K562 (cell line): ENCODE data around the gene AQR. TPM values are rescaled to one million over a fixed set of nuclear protein-coding genes. Genes with fewer than 3 reads are reported as not detected.
A peak's percentile ranks its signal among the peaks of the same experiment; 100 is the strongest.

Experiments used
- ATAC-seq: fragments of 200-7000 bp; cut with Tn5 transposase; 3 replicates; pipeline ENCODE4 v1.9.1; 2020; ENCODE audit warnings: moderate library complexity
- BruUV-seq: library from RNA; stranded (reverse); fragments of 400-500 nt; replicated peaks from 2 replicates; lab custom pipeline; 2021; lab: Mats Ljungman, UMichigan
- CTCF ChIA-PET: fragments of 300-600 bp; formaldehyde crosslinking; extraction: SDS; loops from one replicate; lab custom pipeline; 2021; ENCODE audit warnings: low intra/inter-chr PET ratio; lab: Yijun Ruan, JAX
- POLR2A ChIA-PET: fragments of 300-600, 350-650 bp; sonication (Branson Sonifier 250); formaldehyde crosslinking; extraction: SDS; loops from one replicate; lab custom pipeline; 2021; ENCODE audit warnings: antibody characterized with exemption, inconsistent platforms; lab: Yijun Ruan, JAX
- DNase-seq, 4 experiments: peaks; one replicate each; pipeline versions ENCODE4 v3.0.0 to v3.0.0-alpha.2; 2011 to 2018; ENCODE audit warnings: low spot score in 3 of 4, mixed read lengths in 3 of 4; ENCODE audit errors: extremely low read depth in 1 of 4
- FAIRE-seq: peaks from 2 replicates; lab custom pipeline; 2011; peaks lifted over from hg19 to GRCh38; lab: Jason Lieb, UNC
- H2AFZ ChIP-seq: 2 replicates; pipeline ENCODE4 v1.6.0; 2011; ENCODE audit warnings: low read depth, low read length, control low read depth, inconsistent platforms
- H3K27ac ChIP-seq: fragments of 200-600 bp; 3 replicates; pipeline ENCODE4 v1.8.0; 2011; ENCODE audit warnings: low read depth, mild to moderate bottlenecking, control low read depth, inconsistent platforms, low read length, moderate library complexity, mixed read lengths; ENCODE audit errors: extremely low read depth
- H3K27me3 ChIP-seq, 2 experiments: fragments of 300-600 bp in 1 of 2; 2 replicates in 1 of 2; 3 replicates in 1 of 2; pipeline versions ENCODE4 v1.6.0 to v1.8.0; 2011; ENCODE audit warnings: inconsistent platforms in 2 of 2, low read length in 2 of 2, mild to moderate bottlenecking in 1 of 2, mixed read lengths in 1 of 2, moderate library complexity in 1 of 2; ENCODE audit not compliant: control insufficient read depth in 2 of 2, insufficient read depth in 2 of 2
- H3K36me3 ChIP-seq: fragments of 300-600 bp; 3 replicates; pipeline ENCODE4 v1.8.0; 2011; ENCODE audit warnings: mild to moderate bottlenecking, low read length, inconsistent platforms; ENCODE audit not compliant: control insufficient read depth, insufficient read depth
- H3K4me1 ChIP-seq, 2 experiments: fragments of 200-600 bp in 1 of 2; replicated peaks in 1 of 2; 2 replicates in 1 of 2; 3 replicates in 1 of 2; pipeline versions ENCODE4 v1.5.1 to v1.8.0; 2011; ENCODE audit warnings: inconsistent platforms in 2 of 2, low read length in 2 of 2, mild to moderate bottlenecking in 1 of 2, mixed read lengths in 1 of 2, moderate library complexity in 1 of 2; ENCODE audit not compliant: control insufficient read depth in 2 of 2, insufficient read depth in 2 of 2
- H3K4me2 ChIP-seq: 2 replicates; pipeline ENCODE4 v1.6.1; 2011; ENCODE audit warnings: low read length, control low read depth, inconsistent platforms, mixed read lengths; ENCODE audit not compliant: insufficient read depth
- H3K4me3 ChIP-seq: fragments of 200-600 bp; sonication (generic), shearing (Covaris generic); 2 replicates; pipeline ENCODE4 v1.5.1; 2016; ENCODE audit warnings: control low read depth, inconsistent platforms
- H3K79me2 ChIP-seq: fragments of 200-600 bp; 3 replicates; pipeline ENCODE4 v1.8.0; 2011; ENCODE audit warnings: low read length, inconsistent platforms; ENCODE audit not compliant: control insufficient read depth, insufficient read depth
- H3K9ac ChIP-seq, 2 experiments: 2 replicates each; pipeline versions ENCODE4 v1.6.0 to v1.6.1; 2011; ENCODE audit warnings: low read depth in 2 of 2, low read length in 2 of 2, control low read depth in 1 of 2, inconsistent platforms in 1 of 2, mild to moderate bottlenecking in 1 of 2, mixed read lengths in 1 of 2; ENCODE audit not compliant: insufficient read depth in 1 of 2
- H3K9me1 ChIP-seq: one replicate; pipeline ENCODE4 v1.6.0; 2011; ENCODE audit warnings: inconsistent platforms, mild to moderate bottlenecking, low read length, moderate library complexity; ENCODE audit not compliant: control insufficient read depth, insufficient read depth
- H3K9me3 ChIP-seq: replicated peaks from 2 replicates; pipeline ENCODE4 v1.5.1; 2011; ENCODE audit warnings: low read depth, low read length, inconsistent platforms; ENCODE audit not compliant: control insufficient read depth, insufficient read depth
- H4K20me1 ChIP-seq: replicated peaks from 2 replicates; pipeline ENCODE4 v1.6.1; 2011; ENCODE audit warnings: low read length, inconsistent platforms, mixed read lengths; ENCODE audit not compliant: control insufficient read depth, insufficient read depth
- ATF7 ChIP-seq: fragments of 450-650 bp; IDR thresholded peaks from 2 replicates; pipeline ENCODE4 v1.7.1; 2014; ENCODE audit warnings: mild to moderate bottlenecking, moderate library complexity
- CHD2 ChIP-seq: IDR thresholded peaks from 2 replicates; pipeline ENCODE4 v1.6.1; 2011; ENCODE audit warnings: low read depth, low read length
- GATAD2A ChIP-seq: fragments of 450-650 bp; IDR thresholded peaks from 2 replicates; pipeline ENCODE4 v1.6.1; 2017
- HOXB6 ChIP-seq: fragments of 250-450 bp; sonication (Bioruptor Pico); IDR thresholded peaks from 2 replicates; pipeline ENCODE4 v1.5.1; 2022; ENCODE audit warnings: mild to moderate bottlenecking, borderline replicate concordance
- ILF3 ChIP-seq: fragments of 450-650 bp; IDR thresholded peaks from 2 replicates; pipeline ENCODE4 v1.6.1; 2018; ENCODE audit warnings: antibody characterized with exemption, mild to moderate bottlenecking, moderate library complexity, borderline replicate concordance
- KLF1 ChIP-seq: fragments of 450-650 bp; IDR thresholded peaks from 2 replicates; pipeline ENCODE4 v1.6.1; 2016; ENCODE audit warnings: missing genetic modification characterization, missing compliant biosample characterization
- MIER1 ChIP-seq: fragments of 450-650 bp; IDR thresholded peaks from 2 replicates; pipeline ENCODE4 v1.6.1; 2016; ENCODE audit warnings: antibody characterized with exemption, mild to moderate bottlenecking, low read depth
- MLLT1 ChIP-seq, 2 experiments: fragments of 450-650 bp; IDR thresholded peaks; 2 replicates each; pipeline ENCODE4 v1.6.1; 2016
- NFE2 ChIP-seq: IDR thresholded peaks from 2 replicates; pipeline ENCODE4 v1.6.1; 2014; ENCODE audit warnings: antibody characterized with exemption, low read depth
- NFE2L1 ChIP-seq: fragments of 450-650 bp; IDR thresholded peaks from 2 replicates; pipeline ENCODE4 v1.6.1; 2016; ENCODE audit warnings: missing genetic modification characterization, low read depth, mild to moderate bottlenecking, missing compliant biosample characterization, moderate library complexity, borderline replicate concordance
- SMARCC2 ChIP-seq: fragments of 450-650 bp; IDR thresholded peaks from 2 replicates; pipeline ENCODE4 v1.6.1; 2017; ENCODE audit warnings: antibody characterized with exemption, moderate library complexity, mild to moderate bottlenecking, low read depth
- TEAD2 ChIP-seq: fragments of 450-650 bp; IDR thresholded peaks from 2 replicates; pipeline ENCODE4 v1.6.1; 2016; ENCODE audit warnings: missing genetic modification characterization, control low read depth, missing compliant biosample characterization
- TGIF2 ChIP-seq: sonication (generic); formaldehyde crosslinking; IDR thresholded peaks from 2 replicates; pipeline ENCODE4 v1.8.1; 2022; ENCODE audit warnings: mild to moderate bottlenecking, missing genetic modification reagents, moderate library complexity
- ZBTB11 ChIP-seq, 3 experiments: fragments of 200-800 bp in 1 of 3; fragments of 250-450 bp in 1 of 3; fragments of 450-650 bp in 1 of 3; sonication (Bioruptor Pico) in 1 of 3; sonication (Bioruptor generic) in 1 of 3; formaldehyde crosslinking in 1 of 3; IDR thresholded peaks; 2 replicates each; pipeline versions ENCODE4 v1.6.1 to v1.8.0; 2016 to 2022; ENCODE audit warnings: mild to moderate bottlenecking in 2 of 3, missing genetic modification characterization in 2 of 3, missing compliant biosample characterization in 1 of 3, moderate library complexity in 1 of 3
- ZKSCAN1 ChIP-seq: fragments of 150-350 bp; IDR thresholded peaks from 2 replicates; pipeline ENCODE4 v1.6.1; 2016; ENCODE audit warnings: low read depth, low read length
- ZNF134 ChIP-seq: fragments of 250-450 bp; sonication (Bioruptor Pico); conservative IDR thresholded peaks from 2 replicates; pipeline ENCODE4 v1.4.0; 2020
- ZNF347 ChIP-seq: fragments of 450-650 bp; formaldehyde crosslinking; IDR thresholded peaks from 2 replicates; pipeline ENCODE4 v1.4.0; 2020; ENCODE audit warnings: low read depth, mild to moderate bottlenecking, moderate library complexity
- ZNF584 ChIP-seq: fragments of 200-800 bp; sonication (Bioruptor generic); IDR thresholded peaks from 2 replicates; pipeline ENCODE4 v1.6.1; 2016; ENCODE audit warnings: low read depth, mild to moderate bottlenecking, missing genetic modification characterization, missing compliant biosample characterization
- WGBS: fragments of 100-300 bp; shearing (Covaris generic); methylation state at CpG from one replicate; pipeline ENCODE4 v1.1.6; 2016; ENCODE audit warnings: low coverage, mixed read lengths; ENCODE audit not compliant: insufficient coverage; ENCODE audit errors: missing lambda C conversion rate; 5-methylcytosine and 5-hydroxymethylcytosine counted together
- in situ Hi-C: fragments of 300-500 bp; cut with MboI; formaldehyde crosslinking; loops from 4 replicates; pipeline ENCODE4 v1.15.0; 2018; ENCODE audit warnings: inconsistent platforms, mixed read lengths
- intact Hi-C: fragments of 100-400 bp; cut with micrococcal nuclease; formaldehyde crosslinking; loops from 2 replicates; pipeline ENCODE4 v1.14.2; 2022
- polyA plus RNA-seq, 8 experiments: library from polyadenylated mRNA; depleted of rRNA in 4 of 8; stranded (reverse) in 5 of 8; unstranded in 3 of 8; fragments of >200 nt; fragmentation: Nextera tagmentation in 2 of 8; fragmentation: Illumina TruSeq in 1 of 8; extraction: Ambion mirVana in 2 of 8; extraction: Trizol in 1 of 8; gene quantifications; 2 replicates each; pipeline versions ENCODE4 v1.2.1 to v1.2.3, GENCODE V29; 2011 to 2014; ENCODE audit warnings: inconsistent platforms in 1 of 8, missing spikeins in 1 of 8
- total RNA-seq, 7 experiments: library from RNA; depleted of rRNA in 6 of 7; stranded (reverse); fragments of >200 nt in 6 of 7; fragmentation: Illumina TruSeq in 2 of 7; extraction: Trizol in 2 of 7; gene quantifications; 2 replicates each; pipeline versions ENCODE4 v1.2.1 to v1.2.3, GENCODE V29; 2011 to 2021; ENCODE audit warnings: low replicate concordance in 1 of 7

The AQR gene
- total and polyA plus RNA-seq, 9 of the 15 experiments (the other 6 are each of a cell fraction or from before 2014, with no cell fraction given) = 22.0 to 62.9 (median 39.3) TPM

GRCh38 chr15:34976073-34976472, 6.5 kb upstream of the AQR start (continued):
- no peak for TF ChIP-seq ILF3
- TF ChIP-seq, all 486 proteins: peak for 0

GRCh38 chr15:34973512-34973911, 4.0 kb upstream of the AQR start:
- Histone ChIP-seq H3K9me3 (no peaks in the 10 kb centered on the region), H2AFZ (no peak overlapping the region), H3K27me3 (no peaks in the 10 kb centered on the region), H4K20me1 (no peaks in the 10 kb centered on the region), H3K9ac (no peak overlapping the region), H3K36me3 (peaks cover 5% of the 10 kb centered on the region; the same call in 2 of the 3 replicates), H3K4me3 (no peak overlapping the region), H3K79me2 (peaks cover 11% of the 10 kb centered on the region), H3K27ac (no peak overlapping the region), H3K9me1 (no peaks in the 10 kb centered on the region), H3K4me2 (no peak overlapping the region), H3K4me1 (peaks cover 5% of the 10 kb centered on the region in 2 experiments; a peak in 4 of 5 replicates)
- FAIRE-seq (no peak), ATAC-seq (no peak), DNase-seq (peak in 1 of 4 experiments; percentile 14)
- no TSS peak for BruUV-seq
- WGBS = 52% methylated on average over 2 of the region's 2 CpGs
- intact Hi-C loops (no loop called here), in situ Hi-C loops (no loop called here)
- POLR2A ChIA-PET = interaction anchor here (0.6 to 1.3 kb wide), 3 partner anchors 13 to 37 kb away, joined by 3 to 5 read pairs (median 3); partner anchors contain the start of gene ZNF770
- CTCF ChIA-PET = no interaction called here
- no peak for TF ChIP-seq ZKSCAN1
- no peak for TF ChIP-seq TGIF2 (CRISPR knock-in tag)
- TF ChIP-seq ZNF584 (CRISPR knock-in tag) = no peak
- no peak for TF ChIP-seq ZNF347
- TF ChIP-seq CHD2 = no peak
- no peak for TF ChIP-seq SMARCC2
- TF ChIP-seq NFE2L1 (tag) = no peak
- TF ChIP-seq MIER1 = no peak
- no peak for TF ChIP-seq ATF7
- no peak for TF ChIP-seq NFE2
- TF ChIP-seq GATAD2A = no peak
- no peak for TF ChIP-seq HOXB6 (CRISPR knock-in tag)
- no peak for TF ChIP-seq TEAD2 (tag)
- TF ChIP-seq MLLT1 (IDR thresholded peaks at IDR 0.05) = no peak
- 0 out of 6 replicates have a peak, but pooled peaks of 1 of the 3 experiments have one; percentile 6 for TF ChIP-seq ZBTB11 (CRISPR knock-in tag; IDR thresholded peaks at IDR 0.05)
- no peak for TF ChIP-seq KLF1 (tag)
- TF ChIP-seq ZNF134 (CRISPR knock-in tag) = no peak
